ENCODE measurements around the gene RNGTT. TPM values are rescaled to one million over a fixed set of nuclear protein-coding genes. Genes with fewer than 3 reads are reported as not detected.
"Not testable (repeated sequence)": the region's sequence is repeated elsewhere in the genome, so short reads cannot be mapped to it uniquely, and the experiment has no call there.

RNGTT gene
- total and polyA plus RNA-seq, 8 donors, result 1.8 to 31.6 (median 5.8) TPM

GRCh38 chr6:88975369-88975768, 12.0 kb upstream of the RNGTT start:
- WGBS, 5 donors, result 63 to 77% (median 71%) methylated on average over 3 of the region's 3 CpGs
- no peak overlapping the region for H3K27ac ChIP-seq
- no peak for DNase-seq
- H3K4me3 ChIP-seq, result no peak overlapping the region
- H3K4me1 ChIP-seq, result no peaks in the 10 kb centered on the region
- no peaks in the 10 kb centered on the region for H3K9me3 ChIP-seq
- no peaks in the 10 kb centered on the region for H3K27me3 ChIP-seq
- intact Hi-C loops (cut with DNase I; ENCODE audit: low total_unique reads), result loop anchor here (10.0 kb wide), 1 partner anchor 139 kb away; the partner anchor contains the start of gene SRSF12
- no peaks in the 10 kb centered on the region for H3K36me3 ChIP-seq
- TF ChIP-seq, protein P1, sequence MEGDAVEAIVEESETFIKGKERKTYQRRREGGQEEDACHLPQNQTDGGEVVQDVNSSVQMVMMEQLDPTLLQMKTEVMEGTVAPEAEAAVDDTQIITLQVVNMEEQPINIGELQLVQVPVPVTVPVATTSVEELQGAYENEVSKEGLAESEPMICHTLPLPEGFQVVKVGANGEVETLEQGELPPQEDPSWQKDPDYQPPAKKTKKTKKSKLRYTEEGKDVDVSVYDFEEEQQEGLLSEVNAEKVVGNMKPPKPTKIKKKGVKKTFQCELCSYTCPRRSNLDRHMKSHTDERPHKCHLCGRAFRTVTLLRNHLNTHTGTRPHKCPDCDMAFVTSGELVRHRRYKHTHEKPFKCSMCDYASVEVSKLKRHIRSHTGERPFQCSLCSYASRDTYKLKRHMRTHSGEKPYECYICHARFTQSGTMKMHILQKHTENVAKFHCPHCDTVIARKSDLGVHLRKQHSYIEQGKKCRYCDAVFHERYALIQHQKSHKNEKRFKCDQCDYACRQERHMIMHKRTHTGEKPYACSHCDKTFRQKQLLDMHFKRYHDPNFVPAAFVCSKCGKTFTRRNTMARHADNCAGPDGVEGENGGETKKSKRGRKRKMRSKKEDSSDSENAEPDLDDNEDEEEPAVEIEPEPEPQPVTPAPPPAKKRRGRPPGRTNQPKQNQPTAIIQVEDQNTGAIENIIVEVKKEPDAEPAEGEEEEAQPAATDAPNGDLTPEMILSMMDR (IDR thresholded peaks at IDR 0.05), result no peak
- TF ChIP-seq POLR2AphosphoS5 (IDR thresholded peaks at IDR 0.05) (no peak), POLR2A (IDR thresholded peaks at IDR 0.05) (no peak), EP300 (IDR thresholded peaks at IDR 0.05) (no peak)

DNA sequence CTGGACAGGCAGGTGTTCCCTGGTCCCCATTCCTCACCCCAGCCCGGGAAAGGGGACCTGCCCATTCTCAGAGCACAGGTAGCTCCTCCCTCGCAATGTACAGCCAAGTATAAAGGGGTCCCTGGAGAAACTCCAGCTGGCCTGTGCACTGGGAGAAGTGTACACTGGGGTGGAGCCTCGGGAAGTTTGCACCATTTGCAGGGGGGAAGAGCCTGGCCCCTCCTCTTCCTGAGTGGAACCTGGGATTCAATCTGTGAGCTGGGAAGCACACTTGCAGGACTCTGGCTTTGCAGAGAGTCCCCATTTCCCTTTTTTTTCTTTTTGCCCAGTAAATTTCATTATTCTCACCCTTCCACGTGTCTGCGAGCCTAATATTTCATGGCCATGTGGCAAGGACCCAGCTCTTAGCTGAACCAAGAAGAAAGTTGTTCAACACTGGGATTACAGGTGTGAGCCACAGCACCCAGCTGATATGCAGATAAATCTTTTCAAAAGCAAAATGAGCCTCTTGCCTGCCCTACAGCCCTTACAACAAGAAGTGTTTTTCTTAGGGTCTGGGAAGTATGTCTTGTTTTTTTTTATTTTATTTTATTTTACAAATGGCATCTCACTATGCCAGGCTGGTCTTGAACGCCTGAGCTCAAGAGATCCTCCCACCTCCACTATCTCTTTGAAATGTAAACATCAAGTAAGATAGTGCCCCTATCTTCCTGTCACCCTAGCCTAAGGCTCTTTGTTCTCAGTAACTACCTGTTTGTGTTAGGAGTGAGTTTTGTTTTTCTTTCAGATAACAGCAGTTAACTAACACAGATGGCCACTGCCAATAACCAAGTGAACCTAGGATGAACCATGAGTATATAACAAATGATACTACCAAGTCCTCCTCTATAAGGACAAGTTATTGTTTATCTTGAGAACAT, 9.3 kb upstream of the RNGTT start:
- Histone ChIP-seq H3K4me3 (no peak overlapping the region), H3K27me3 (no peaks in the 10 kb centered on the region), H3K36me3 (no peaks in the 10 kb centered on the region), H3K4me1 (no peaks in the 10 kb centered on the region), H3K9me3 (peaks cover 0 to 16% (median 2%) of the 10 kb centered on the region in 4 donors), H3K27ac (no peak overlapping the region)
- TF ChIP-seq EP300 (IDR thresholded peaks at IDR 0.05) (no peak), POLR2A (IDR thresholded peaks at IDR 0.05) (no peak), POLR2AphosphoS5 (IDR thresholded peaks at IDR 0.05) (no peak)
- TF ChIP-seq, protein P1 (IDR thresholded peaks at IDR 0.05), result no peak
- intact Hi-C loops (cut with DNase I; ENCODE audit: low total_unique reads), result loop anchor here (10.0 kb wide), 1 partner anchor 142 kb away; the partner anchor contains the start of gene SRSF12
- 37 to 50% (median 38%) methylated on average over 6 of the region's 6 CpGs for WGBS, 5 donors
- no peak for DNase-seq

- DNase-seq, result no peak
- H3K36me3 ChIP-seq, result no peaks in the 10 kb centered on the region
- intact Hi-C loops (cut with DNase I; ENCODE audit: low total_unique reads), result loop anchor here (10.0 kb wide), 1 partner anchor 144 kb away; the partner anchor contains the start of gene SRSF12
- H3K27ac ChIP-seq, result no peak overlapping the region
- H3K27me3 ChIP-seq, result no peaks in the 10 kb centered on the region
- 89 to 98% (median 97%) methylated on average over 2 of the region's 2 CpGs for WGBS, 5 donors
- TF ChIP-seq POLR2A (IDR thresholded peaks at IDR 0.05) (no peak), POLR2AphosphoS5 (IDR thresholded peaks at IDR 0.05) (no peak), EP300 (IDR thresholded peaks at IDR 0.05) (no peak)
- TF ChIP-seq, protein P1 (IDR thresholded peaks at IDR 0.05), result no peak
- H3K9me3 ChIP-seq, result peaks cover 0 to 22% (median 4%) of the 10 kb centered on the region in 4 donors
- no peaks in the 10 kb centered on the region for H3K4me1 ChIP-seq
- H3K4me3 ChIP-seq, result no peak overlapping the region
These were observed 6.9 kb upstream of the RNGTT start for GRCh38 chr6:88970301-88970700.

GRCh38 chr6:88969255-88969654, 5.8 kb upstream of the RNGTT start:
- H3K27me3 ChIP-seq; DNase-seq; H3K27ac ChIP-seq; H3K36me3 ChIP-seq; intact Hi-C loops (cut with DNase I; ENCODE audit: low total_unique reads); H3K4me1 ChIP-seq; H3K4me3 ChIP-seq: not testable (repeated sequence)
- 56 to 76% (median 65%) methylated on average over 2 of the region's 2 CpGs for WGBS, 5 donors
- H3K9me3 ChIP-seq, result peaks cover 0 to 22% (median 4%) of the 10 kb centered on the region in 4 donors

DNA sequence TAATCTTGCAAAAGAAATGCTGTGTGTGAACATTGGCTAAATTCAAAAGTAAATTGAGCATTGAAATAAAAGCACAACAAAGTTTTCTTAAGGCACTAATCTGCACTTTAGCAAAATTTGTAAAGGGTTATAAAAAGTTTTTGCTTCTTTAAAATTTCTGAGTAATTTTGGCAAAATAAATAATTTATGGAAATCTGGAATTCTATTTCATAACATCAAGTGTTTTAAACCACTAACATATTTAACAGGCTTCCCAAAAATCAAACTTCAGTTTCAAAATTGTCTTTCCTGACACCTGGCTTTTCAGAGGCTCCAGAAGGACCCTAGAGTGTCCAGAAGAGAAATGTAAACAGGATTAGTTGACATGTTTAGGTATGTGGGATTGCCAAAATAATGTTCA, 4.5 kb upstream of the RNGTT start:
- TF ChIP-seq, protein P1 (IDR thresholded peaks at IDR 0.05), result no peak
- TF ChIP-seq POLR2A (IDR thresholded peaks at IDR 0.05), result no peak
- TF ChIP-seq EP300 (IDR thresholded peaks at IDR 0.05), result no peak
- TF ChIP-seq POLR2AphosphoS5 (IDR thresholded peaks at IDR 0.05), result no peak
- H3K4me1 ChIP-seq, result peaks cover 2 to 13% (median 9%) of the 10 kb centered on the region in 4 donors
- intact Hi-C loops (cut with DNase I; ENCODE audit: low total_unique reads), result no loop called here
- no peak overlapping the region for H3K27ac ChIP-seq
- H3K36me3 ChIP-seq, result no peaks in the 10 kb centered on the region
- peaks cover 0 to 22% (median 4%) of the 10 kb centered on the region in 4 donors for H3K9me3 ChIP-seq
- no peak overlapping the region for H3K4me3 ChIP-seq
- H3K27me3 ChIP-seq, result no peaks in the 10 kb centered on the region
- no peak for DNase-seq
